SK-N-SH (cell line): ENCODE data around the gene SPECC1L. TPM values are rescaled to one million over a fixed set of nuclear protein-coding genes. Genes with fewer than 3 reads are reported as not detected.
A peak's percentile ranks its signal among the peaks of the same experiment; 100 is the strongest.

Experiments
- CTCF ChIA-PET: fragments of 300-600, 350-600 bp; formaldehyde crosslinking; extraction: SDS; loops from one replicate; lab custom pipeline; 2021; lab: Yijun Ruan, JAX
- POLR2A ChIA-PET: fragments of 350-600 bp; sonication (Branson Sonifier 250); formaldehyde crosslinking; extraction: SDS; loops from one replicate; lab custom pipeline; 2020; ENCODE audit warnings: antibody characterized with exemption, inconsistent platforms; lab: Yijun Ruan, JAX
- DNase-seq: peaks from one replicate; pipeline ENCODE4 v3.0.0; 2012
- H2AFZ ChIP-seq: fragments of 200-600 bp; sonication (generic); 2 replicates; pipeline ENCODE4 v1.8.1; 2016; ENCODE audit warnings: antibody characterized with exemption, mild to moderate bottlenecking, low read depth
- H3F3A ChIP-seq: fragments of 200-600 bp; sonication (generic); replicated peaks from 2 replicates; pipeline ENCODE3; 2016; ENCODE audit warnings: antibody characterized with exemption, mild to moderate bottlenecking; ENCODE audit not compliant: insufficient read depth
- H3K27ac ChIP-seq, 2 experiments: fragments of 200-500 bp in 1 of 2; fragments of 200-600 bp in 1 of 2; sonication (Bioruptor generic) in 1 of 2; sonication (generic), shearing (Covaris generic) in 1 of 2; 2 replicates each; pipeline versions ENCODE4 v1.5.1 to v1.6.1; 2014 to 2016; ENCODE audit warnings: low read depth in 2 of 2, inconsistent platforms in 1 of 2, low read length in 1 of 2, mild to moderate bottlenecking in 1 of 2, mixed read lengths in 1 of 2
- H3K27me3 ChIP-seq: fragments of 200-600 bp; sonication (generic), shearing (Covaris generic); 2 replicates; pipeline ENCODE4 v1.6.1; 2016; ENCODE audit warnings: mixed run types; ENCODE audit not compliant: insufficient read depth
- H3K36me3 ChIP-seq, 2 experiments: fragments of 200-500 bp in 1 of 2; fragments of 200-600 bp in 1 of 2; sonication (Bioruptor generic) in 1 of 2; sonication (generic) in 1 of 2; replicated peaks in 1 of 2; 2 replicates each; pipeline versions ENCODE3 to v1.5.1; 2014 to 2016; ENCODE audit warnings: low read length in 1 of 2, mild to moderate bottlenecking in 1 of 2; ENCODE audit not compliant: insufficient read depth in 2 of 2, control insufficient read depth in 1 of 2
- H3K4me1 ChIP-seq, 2 experiments: fragments of 200-500 bp in 1 of 2; fragments of 200-600 bp in 1 of 2; sonication (Bioruptor generic) in 1 of 2; sonication (generic), shearing (Covaris generic) in 1 of 2; 2 replicates each; pipeline versions ENCODE4 v1.5.1 to v1.6.1; 2014 to 2016; ENCODE audit warnings: low read depth in 1 of 2, low read length in 1 of 2, mixed run types in 1 of 2; ENCODE audit not compliant: insufficient read depth in 2 of 2, control insufficient read depth in 1 of 2
- H3K4me2 ChIP-seq: fragments of 200-600 bp; sonication (generic), shearing (Covaris generic); 2 replicates; pipeline ENCODE4 v1.6.1; 2017; ENCODE audit warnings: mixed run types
- H3K4me3 ChIP-seq, 2 experiments: fragments of 200-500 bp in 1 of 2; fragments of 200-600 bp in 1 of 2; sonication (Bioruptor generic) in 1 of 2; sonication (generic), shearing (Covaris generic) in 1 of 2; 2 replicates each; pipeline versions ENCODE4 v1.5.1 to v1.8.1; 2014 to 2016; ENCODE audit warnings: low read depth in 2 of 2, inconsistent platforms in 1 of 2, low read length in 1 of 2, mild to moderate bottlenecking in 1 of 2, mixed read lengths in 1 of 2, moderate library complexity in 1 of 2
- H3K79me2 ChIP-seq: fragments of 200-600 bp; sonication (generic); 2 replicates; pipeline ENCODE4 v1.8.1; 2017; ENCODE audit warnings: mild to moderate bottlenecking; ENCODE audit not compliant: insufficient read depth
- H3K9ac ChIP-seq: fragments of 200-600 bp; sonication (generic); 2 replicates; pipeline ENCODE4 v1.6.1; 2017; ENCODE audit warnings: mixed run types
- H3K9me2 ChIP-seq: fragments of 200-600 bp; sonication (generic); 2 replicates; pipeline ENCODE4 v1.6.1; 2017; ENCODE audit warnings: mixed run types
- H3K9me3 ChIP-seq: fragments of 200-600 bp; sonication (generic); 2 replicates; pipeline ENCODE4 v1.6.1; 2017; ENCODE audit warnings: mixed run types, mild to moderate bottlenecking, moderate library complexity
- H4K20me1 ChIP-seq: fragments of 200-600 bp; sonication (generic); 2 replicates; pipeline ENCODE4 v1.6.1; 2017; ENCODE audit warnings: mild to moderate bottlenecking, mixed run types; ENCODE audit not compliant: insufficient read depth
- EP300 ChIP-seq, 2 experiments: IDR thresholded peaks; 2 replicates each; pipeline versions ENCODE4 v1.4.0 to v1.6.1; 2012; ENCODE audit warnings: borderline replicate concordance in 1 of 2, low read depth in 1 of 2, low read length in 1 of 2
- JUND ChIP-seq: IDR thresholded peaks from 2 replicates; pipeline ENCODE4 v1.4.0; 2012
- NFIC ChIP-seq: IDR thresholded peaks from 2 replicates; pipeline ENCODE4 v1.4.0; 2012; ENCODE audit warnings: borderline replicate concordance
- RFX5 ChIP-seq: IDR thresholded peaks from 2 replicates; pipeline ENCODE4 v1.6.1; 2012; ENCODE audit warnings: mild to moderate bottlenecking, improper control_type of control experiment, low read length
- RXRA ChIP-seq: IDR thresholded peaks from 2 replicates; pipeline ENCODE4 v1.4.0; 2012; ENCODE audit warnings: low read depth, mild to moderate bottlenecking, borderline replicate concordance
- SMC3 ChIP-seq: IDR thresholded peaks from 2 replicates; pipeline ENCODE4 v1.6.1; 2012; ENCODE audit warnings: low read depth, low read length, improper control_type of control experiment
- TAF1 ChIP-seq: IDR thresholded peaks from 2 replicates; pipeline ENCODE4 v1.6.1; 2012; ENCODE audit warnings: low read depth, mild to moderate bottlenecking, low read length, moderate library complexity, borderline replicate concordance
- WGBS: methylation state at CpG from one replicate; pipeline ENCODE4 v1.1.6; 2017; ENCODE audit warnings: low lambda C conversion rate; 5-methylcytosine and 5-hydroxymethylcytosine counted together
- polyA plus RNA-seq, 3 experiments: library from polyadenylated mRNA; depleted of rRNA; stranded (reverse); fragments of >200 nt; gene quantifications; 2 replicates each; pipeline ENCODE4 v1.2.3, GENCODE V29; 2012
- TF ChIP-seq, protein P1 (sequence below): IDR thresholded peaks from 2 replicates; pipeline ENCODE4; 2012
- TF ChIP-seq, protein P2 (sequence below): fragments of 150-350 bp; IDR thresholded peaks from 2 replicates; pipeline ENCODE4 v1.6.1; 2017; ENCODE audit warnings: antibody characterized with exemption, low read length, low read depth, borderline replicate concordance
- TF ChIP-seq, protein P3 (sequence below): IDR thresholded peaks from 2 replicates; pipeline ENCODE4 v1.4.0; 2012; ENCODE audit warnings: low read depth
- TF ChIP-seq, protein P4 (sequence below): IDR thresholded peaks from 2 replicates; pipeline ENCODE4 v1.6.1; 2012; ENCODE audit warnings: mild to moderate bottlenecking, low read depth, low read length, moderate library complexity
- TF ChIP-seq, protein P5 (sequence below): fragments of 150-350 bp; IDR thresholded peaks from 2 replicates; pipeline ENCODE4 v1.6.1; 2016; ENCODE audit warnings: mild to moderate bottlenecking, low read depth, low read length

The SPECC1L gene
- polyA plus RNA-seq, 1 of the 3 experiments (the other 2 are of a cell fraction), result 22.9 TPM

DNA sequence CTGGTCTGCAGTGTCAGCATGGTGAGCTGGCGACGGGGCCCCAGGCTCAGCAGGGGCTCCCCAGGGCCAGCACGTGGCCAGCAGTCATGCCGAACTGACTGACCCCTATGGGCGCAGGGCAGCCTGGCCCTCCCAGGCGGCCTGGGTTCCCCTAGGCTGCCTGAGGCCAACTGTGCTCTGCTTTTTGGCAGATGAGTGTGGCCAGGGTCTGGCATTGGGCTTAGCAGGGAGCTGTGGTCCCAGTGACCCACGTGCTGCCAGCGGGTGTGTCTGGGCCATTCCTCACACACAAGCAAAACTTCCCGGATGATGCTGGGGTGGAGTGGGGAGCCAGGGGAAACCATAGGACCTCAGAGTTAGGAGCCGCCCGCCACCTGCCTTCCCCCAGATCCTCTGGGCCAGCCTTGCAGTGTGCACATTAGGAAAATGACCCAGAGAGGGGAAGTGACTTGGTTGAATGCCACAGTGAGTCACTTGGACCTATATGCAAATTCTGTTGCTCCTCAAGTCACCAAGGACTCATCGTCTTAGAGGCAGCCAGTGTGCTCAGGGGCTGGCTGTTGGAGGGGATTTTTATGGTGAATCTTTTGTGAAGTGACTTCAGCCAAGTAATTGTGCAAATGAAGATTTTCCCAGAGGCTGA is 163.3 kb downstream of the SPECC1L start:
- Histone ChIP-seq H3K4me3 (no peak overlapping the region), H3K4me1 (peaks cover 19 to 96% of the 10 kb centered on the region in 2 experiments; a peak in 3 of 4 replicates), H3F3A (no peaks in the 10 kb centered on the region), H3K27ac (peak overlapping the region in 1 of 2 experiments; percentile 50; a peak in 1 of 4 replicates), H4K20me1 (no peaks in the 10 kb centered on the region), H3K36me3 (no peaks in the 10 kb centered on the region), H3K79me2 (no peaks in the 10 kb centered on the region), H2AFZ (no peak overlapping the region), H3K27me3 (no peaks in the 10 kb centered on the region), H3K9me3 (no peaks in the 10 kb centered on the region), H3K4me2 (no peak overlapping the region), H3K9me2 (no peaks in the 10 kb centered on the region), H3K9ac (no peak overlapping the region)
- DNase-seq, result peak; percentile 18
- TF ChIP-seq, protein P1, sequence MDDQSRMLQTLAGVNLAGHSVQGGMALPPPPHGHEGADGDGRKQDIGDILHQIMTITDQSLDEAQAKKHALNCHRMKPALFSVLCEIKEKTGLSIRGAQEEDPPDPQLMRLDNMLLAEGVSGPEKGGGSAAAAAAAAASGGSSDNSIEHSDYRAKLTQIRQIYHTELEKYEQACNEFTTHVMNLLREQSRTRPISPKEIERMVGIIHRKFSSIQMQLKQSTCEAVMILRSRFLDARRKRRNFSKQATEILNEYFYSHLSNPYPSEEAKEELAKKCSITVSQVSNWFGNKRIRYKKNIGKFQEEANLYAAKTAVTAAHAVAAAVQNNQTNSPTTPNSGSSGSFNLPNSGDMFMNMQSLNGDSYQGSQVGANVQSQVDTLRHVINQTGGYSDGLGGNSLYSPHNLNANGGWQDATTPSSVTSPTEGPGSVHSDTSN, result no peak
- TF ChIP-seq EP300 (IDR thresholded peaks at IDR 0.05; ENCODE audit: borderline replicate concordance in 1 of 2, low read depth in 1 of 2, low read length in 1 of 2) (no peak), JUND (no peak), TAF1 (no peak)
- 60% methylated on average over 5 of the region's 12 CpGs for WGBS
- ChIA-PET POLR2A (interaction anchor here (1.0 kb wide), 1 partner anchor 31 kb away, joined by 3 read pairs; no protein-coding TSS in a partner anchor), CTCF (interaction anchor here (1.0 to 1.6 kb wide), 4 partner anchors 9 to 89 kb away, joined by 3 to 4 read pairs (median 3); no protein-coding TSS in a partner anchor)

DNA sequence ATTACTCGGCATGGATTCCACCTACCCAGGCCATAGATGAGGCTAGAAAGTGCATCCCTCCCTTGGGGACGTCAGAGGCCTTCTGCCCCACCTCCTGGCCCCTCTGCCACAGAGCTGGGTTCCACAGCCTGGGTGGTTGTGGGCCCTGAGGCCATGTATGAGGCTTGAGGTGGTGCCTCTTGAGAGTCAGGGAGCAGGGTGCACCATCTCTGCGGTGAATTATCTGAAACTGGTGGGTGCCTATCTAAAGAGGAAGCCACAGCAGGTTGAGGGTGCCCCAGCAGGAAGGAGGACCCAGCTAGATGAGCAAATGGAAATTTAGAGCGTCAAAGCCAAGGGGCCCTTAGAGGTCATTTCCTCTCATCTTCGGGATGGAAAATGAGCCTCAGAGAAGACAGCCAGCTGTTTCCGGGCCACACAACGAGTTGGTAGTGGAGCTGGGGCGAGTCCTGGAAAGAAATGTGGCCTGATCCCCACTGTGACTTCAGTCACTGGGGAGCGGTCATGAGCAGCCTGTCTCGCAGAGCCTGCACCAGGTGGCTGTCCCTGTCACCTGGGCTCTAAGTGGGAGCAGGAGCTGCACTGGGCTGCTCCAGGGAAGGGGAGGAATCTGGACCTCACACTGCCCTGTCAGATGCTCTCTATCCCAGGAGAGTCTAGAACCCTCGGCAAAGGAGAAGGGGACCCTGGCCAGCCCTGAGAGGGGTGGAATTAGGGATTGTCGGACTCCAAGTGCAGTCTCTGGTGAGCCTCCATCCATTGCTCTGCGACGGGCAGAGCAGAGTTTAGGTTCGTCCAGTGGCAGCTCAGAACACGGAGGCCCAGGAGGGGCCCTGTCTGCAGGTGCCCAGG is 164.1 kb downstream of the SPECC1L start:
- H3K27ac ChIP-seq, result peak overlapping the region in 1 of 2 experiments; percentile 50; a peak in 1 of 4 replicates
- no peaks in the 10 kb centered on the region for H3K79me2 ChIP-seq
- no peaks in the 10 kb centered on the region for H3K9me2 ChIP-seq
- 76% methylated on average over 9 of the region's 16 CpGs for WGBS
- no peaks in the 10 kb centered on the region for H3K36me3 ChIP-seq
- no peaks in the 10 kb centered on the region for H4K20me1 ChIP-seq
- H2AFZ ChIP-seq, result no peak overlapping the region
- ChIA-PET POLR2A (interaction anchor here (0.9 to 1.3 kb wide), 3 partner anchors 9 to 109 kb away, joined by 3 to 6 read pairs (median 3); no protein-coding TSS in a partner anchor), CTCF (interaction anchor here (0.8 to 5.0 kb wide), 9 partner anchors 8 to 111 kb away, joined by 3 to 29 read pairs (median 3); no protein-coding TSS in a partner anchor)
- no peak overlapping the region for H3K9ac ChIP-seq
- H3K9me3 ChIP-seq, result no peaks in the 10 kb centered on the region
- H3K4me2 ChIP-seq, result no peak overlapping the region
- DNase-seq, result peak; percentile 17
- H3F3A ChIP-seq, result no peaks in the 10 kb centered on the region
- H3K4me1 ChIP-seq, result peaks cover 15 to 94% of the 10 kb centered on the region in 2 experiments; a peak in 3 of 4 replicates
- TF ChIP-seq SMC3, result no peak
- TF ChIP-seq, protein P2, sequence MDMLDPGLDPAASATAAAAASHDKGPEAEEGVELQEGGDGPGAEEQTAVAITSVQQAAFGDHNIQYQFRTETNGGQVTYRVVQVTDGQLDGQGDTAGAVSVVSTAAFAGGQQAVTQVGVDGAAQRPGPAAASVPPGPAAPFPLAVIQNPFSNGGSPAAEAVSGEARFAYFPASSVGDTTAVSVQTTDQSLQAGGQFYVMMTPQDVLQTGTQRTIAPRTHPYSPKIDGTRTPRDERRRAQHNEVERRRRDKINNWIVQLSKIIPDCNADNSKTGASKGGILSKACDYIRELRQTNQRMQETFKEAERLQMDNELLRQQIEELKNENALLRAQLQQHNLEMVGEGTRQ, result no peak
- TF ChIP-seq, protein P3, sequence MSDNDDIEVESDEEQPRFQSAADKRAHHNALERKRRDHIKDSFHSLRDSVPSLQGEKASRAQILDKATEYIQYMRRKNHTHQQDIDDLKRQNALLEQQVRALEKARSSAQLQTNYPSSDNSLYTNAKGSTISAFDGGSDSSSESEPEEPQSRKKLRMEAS, result no peak
- no peak for TF ChIP-seq RFX5
- no peak for TF ChIP-seq NFIC
- TF ChIP-seq, protein P4, sequence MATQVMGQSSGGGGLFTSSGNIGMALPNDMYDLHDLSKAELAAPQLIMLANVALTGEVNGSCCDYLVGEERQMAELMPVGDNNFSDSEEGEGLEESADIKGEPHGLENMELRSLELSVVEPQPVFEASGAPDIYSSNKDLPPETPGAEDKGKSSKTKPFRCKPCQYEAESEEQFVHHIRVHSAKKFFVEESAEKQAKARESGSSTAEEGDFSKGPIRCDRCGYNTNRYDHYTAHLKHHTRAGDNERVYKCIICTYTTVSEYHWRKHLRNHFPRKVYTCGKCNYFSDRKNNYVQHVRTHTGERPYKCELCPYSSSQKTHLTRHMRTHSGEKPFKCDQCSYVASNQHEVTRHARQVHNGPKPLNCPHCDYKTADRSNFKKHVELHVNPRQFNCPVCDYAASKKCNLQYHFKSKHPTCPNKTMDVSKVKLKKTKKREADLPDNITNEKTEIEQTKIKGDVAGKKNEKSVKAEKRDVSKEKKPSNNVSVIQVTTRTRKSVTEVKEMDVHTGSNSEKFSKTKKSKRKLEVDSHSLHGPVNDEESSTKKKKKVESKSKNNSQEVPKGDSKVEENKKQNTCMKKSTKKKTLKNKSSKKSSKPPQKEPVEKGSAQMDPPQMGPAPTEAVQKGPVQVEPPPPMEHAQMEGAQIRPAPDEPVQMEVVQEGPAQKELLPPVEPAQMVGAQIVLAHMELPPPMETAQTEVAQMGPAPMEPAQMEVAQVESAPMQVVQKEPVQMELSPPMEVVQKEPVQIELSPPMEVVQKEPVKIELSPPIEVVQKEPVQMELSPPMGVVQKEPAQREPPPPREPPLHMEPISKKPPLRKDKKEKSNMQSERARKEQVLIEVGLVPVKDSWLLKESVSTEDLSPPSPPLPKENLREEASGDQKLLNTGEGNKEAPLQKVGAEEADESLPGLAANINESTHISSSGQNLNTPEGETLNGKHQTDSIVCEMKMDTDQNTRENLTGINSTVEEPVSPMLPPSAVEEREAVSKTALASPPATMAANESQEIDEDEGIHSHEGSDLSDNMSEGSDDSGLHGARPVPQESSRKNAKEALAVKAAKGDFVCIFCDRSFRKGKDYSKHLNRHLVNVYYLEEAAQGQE, result no peak
- TF ChIP-seq TAF1, result no peak
- TF ChIP-seq, protein P5, sequence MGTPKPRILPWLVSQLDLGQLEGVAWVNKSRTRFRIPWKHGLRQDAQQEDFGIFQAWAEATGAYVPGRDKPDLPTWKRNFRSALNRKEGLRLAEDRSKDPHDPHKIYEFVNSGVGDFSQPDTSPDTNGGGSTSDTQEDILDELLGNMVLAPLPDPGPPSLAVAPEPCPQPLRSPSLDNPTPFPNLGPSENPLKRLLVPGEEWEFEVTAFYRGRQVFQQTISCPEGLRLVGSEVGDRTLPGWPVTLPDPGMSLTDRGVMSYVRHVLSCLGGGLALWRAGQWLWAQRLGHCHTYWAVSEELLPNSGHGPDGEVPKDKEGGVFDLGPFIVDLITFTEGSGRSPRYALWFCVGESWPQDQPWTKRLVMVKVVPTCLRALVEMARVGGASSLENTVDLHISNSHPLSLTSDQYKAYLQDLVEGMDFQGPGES, result no peak
- no peak for TF ChIP-seq RXRA
- no peak for TF ChIP-seq EP300 (IDR thresholded peaks at IDR 0.05; ENCODE audit: borderline replicate concordance in 1 of 2, low read depth in 1 of 2, low read length in 1 of 2)
- no peaks in the 10 kb centered on the region for H3K27me3 ChIP-seq
- no peak overlapping the region for H3K4me3 ChIP-seq
